ENCODE results near the gene ATAD3A.
A peak's percentile ranks its signal among the peaks of the same experiment; 100 is the strongest.
"Not testable (repeated sequence)": the region's sequence is repeated elsewhere in the genome, so short reads cannot be mapped to it uniquely, and the experiment has no call there.

The ATAD3A gene

GRCh38 chr1:1511533-1512285, at the start of gene ATAD3A:
Gene ATAD3A (plus strand): TSS chr1:1512162. CDS start chr1:1512269, 107 bp downstream.
- H3K4me3 Mint-ChIP-seq = peak within 1 kb of the TSS; percentile 90

GRCh38 chr1:1462318-1462966, 49.5 kb upstream of the ATAD3A start:
- H3K9me3 Mint-ChIP-seq = no peaks in the 10 kb centered on the region
- no peaks in the 10 kb centered on the region for H3K36me3 Mint-ChIP-seq (ENCODE audit: low read depth)
- no peaks in the 10 kb centered on the region for H3K4me1 Mint-ChIP-seq (ENCODE audit: low read depth)
- no peak overlapping the region for H3K4me3 Mint-ChIP-seq
- no peaks in the 10 kb centered on the region for H3K27me3 Mint-ChIP-seq (ENCODE audit: low read depth)
- no peak overlapping the region for H3K27ac Mint-ChIP-seq

More at GRCh38 chr1:1511533-1512285, at the start of gene ATAD3A:
- no peaks in the 10 kb centered on the region for H3K36me3 Mint-ChIP-seq (ENCODE audit: low read depth)
- peaks cover 15% of the 10 kb centered on the region for H3K4me1 Mint-ChIP-seq (ENCODE audit: low read depth)
- H3K27me3 Mint-ChIP-seq (ENCODE audit: low read depth) = no peaks in the 10 kb centered on the region
- peak within 1 kb of the TSS; percentile 93 for H3K27ac Mint-ChIP-seq
- H3K9me3 Mint-ChIP-seq = no peaks in the 10 kb centered on the region

- no peaks in the 10 kb centered on the region for H3K4me1 Mint-ChIP-seq (ENCODE audit: low read depth)
- H3K36me3 Mint-ChIP-seq (ENCODE audit: low read depth) = no peaks in the 10 kb centered on the region
- H3K27ac Mint-ChIP-seq = no peak overlapping the region
- no peaks in the 10 kb centered on the region for H3K9me3 Mint-ChIP-seq
- no peak overlapping the region for H3K4me3 Mint-ChIP-seq
- H3K27me3 Mint-ChIP-seq (ENCODE audit: low read depth) = no peaks in the 10 kb centered on the region
These were observed 48.6 kb upstream of the ATAD3A start for GRCh38 chr1:1463312-1463711.

DNA sequence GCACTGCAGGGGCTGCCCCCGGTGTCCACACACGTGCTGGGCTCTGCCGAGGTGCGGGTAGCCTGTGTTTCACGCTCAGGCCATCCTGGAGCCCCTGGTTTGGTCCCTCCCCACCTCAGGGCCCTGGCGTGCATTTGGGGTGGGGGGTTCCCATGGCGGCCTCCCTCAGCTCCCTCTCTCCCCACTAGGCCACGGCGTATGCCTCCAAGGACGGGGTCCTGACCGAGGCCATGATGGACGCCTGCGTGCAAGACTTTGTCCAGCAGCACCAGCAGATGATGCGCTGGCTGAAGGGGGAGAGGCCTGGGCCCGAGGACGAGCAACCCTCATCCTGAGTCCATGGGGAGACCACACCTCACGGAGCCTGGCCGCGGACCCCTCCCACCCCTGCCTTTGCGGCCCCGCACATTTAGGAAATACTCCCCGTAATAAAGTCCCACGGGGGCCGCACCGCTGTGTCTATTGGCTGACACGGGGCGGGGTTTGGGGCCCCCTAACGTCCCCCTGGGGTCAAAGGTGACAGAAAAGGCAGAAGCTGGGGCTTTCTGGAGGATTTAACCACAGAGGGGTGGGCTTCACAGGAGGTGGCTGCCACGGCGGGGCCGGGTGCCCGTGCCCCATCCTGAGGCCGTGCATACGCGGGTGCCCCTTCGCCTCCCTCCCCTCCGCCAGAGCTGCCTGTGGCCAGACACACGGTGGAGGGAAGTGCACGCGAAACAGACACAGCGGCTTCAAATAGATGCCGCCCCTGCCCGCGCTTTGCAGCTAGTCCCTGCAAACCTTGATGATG, 43.6 kb upstream of the ATAD3A start:
- not testable (repeated sequence) for H3K4me3 Mint-ChIP-seq; H3K27me3 Mint-ChIP-seq (ENCODE audit: low read depth); H3K9me3 Mint-ChIP-seq

DNA sequence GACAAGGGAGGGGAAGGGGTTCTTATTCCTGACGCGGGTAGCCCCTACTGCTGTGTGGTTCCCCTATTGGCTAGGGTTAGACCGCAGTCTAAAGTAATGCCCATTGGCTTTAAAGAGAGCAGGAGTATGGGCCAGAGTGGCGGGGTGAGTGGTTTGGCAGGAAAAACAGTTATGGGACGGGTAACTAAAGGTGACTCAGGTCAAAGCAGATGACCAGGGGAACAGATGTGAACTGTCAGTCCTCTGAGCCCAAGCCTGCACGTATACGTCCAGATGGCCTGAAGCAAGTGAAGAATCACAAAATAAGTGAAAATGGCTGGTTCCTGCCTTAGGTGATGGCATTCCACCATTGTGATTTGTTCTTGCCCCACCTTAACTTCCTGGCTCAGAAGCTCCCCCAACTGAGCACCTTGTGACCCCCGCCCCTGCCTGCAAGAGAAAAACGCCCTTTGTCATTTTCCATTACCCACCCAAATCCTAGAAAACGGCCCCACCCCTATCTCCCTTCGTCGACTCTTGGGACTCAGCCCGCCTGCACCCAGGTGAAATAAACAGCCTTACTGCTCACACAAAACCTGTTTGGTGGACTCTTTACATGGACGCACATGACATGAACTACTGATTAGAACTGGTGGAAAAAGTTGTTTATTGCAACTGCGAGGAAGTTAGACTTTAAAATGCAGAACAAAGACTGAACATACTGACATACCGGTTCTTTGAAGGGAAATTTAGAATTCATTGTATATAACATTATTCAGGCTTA, 41.2 kb upstream of the ATAD3A start:
- Mint-ChIP-seq H3K4me1 (ENCODE audit: low read depth) (peaks cover 16% of the 10 kb centered on the region), H3K27me3 (ENCODE audit: low read depth) (no peaks in the 10 kb centered on the region), H3K27ac (peak overlapping the region; percentile 89), H3K9me3 (no peaks in the 10 kb centered on the region), H3K36me3 (ENCODE audit: low read depth) (no peaks in the 10 kb centered on the region), H3K4me3 (peak overlapping the region; percentile 90)

More for the DNA sequence above, 43.6 kb upstream of the ATAD3A start:
- H3K36me3 Mint-ChIP-seq (ENCODE audit: low read depth); H3K27ac Mint-ChIP-seq: not testable (repeated sequence)
- peaks cover 16% of the 10 kb centered on the region for H3K4me1 Mint-ChIP-seq (ENCODE audit: low read depth)

DNA sequence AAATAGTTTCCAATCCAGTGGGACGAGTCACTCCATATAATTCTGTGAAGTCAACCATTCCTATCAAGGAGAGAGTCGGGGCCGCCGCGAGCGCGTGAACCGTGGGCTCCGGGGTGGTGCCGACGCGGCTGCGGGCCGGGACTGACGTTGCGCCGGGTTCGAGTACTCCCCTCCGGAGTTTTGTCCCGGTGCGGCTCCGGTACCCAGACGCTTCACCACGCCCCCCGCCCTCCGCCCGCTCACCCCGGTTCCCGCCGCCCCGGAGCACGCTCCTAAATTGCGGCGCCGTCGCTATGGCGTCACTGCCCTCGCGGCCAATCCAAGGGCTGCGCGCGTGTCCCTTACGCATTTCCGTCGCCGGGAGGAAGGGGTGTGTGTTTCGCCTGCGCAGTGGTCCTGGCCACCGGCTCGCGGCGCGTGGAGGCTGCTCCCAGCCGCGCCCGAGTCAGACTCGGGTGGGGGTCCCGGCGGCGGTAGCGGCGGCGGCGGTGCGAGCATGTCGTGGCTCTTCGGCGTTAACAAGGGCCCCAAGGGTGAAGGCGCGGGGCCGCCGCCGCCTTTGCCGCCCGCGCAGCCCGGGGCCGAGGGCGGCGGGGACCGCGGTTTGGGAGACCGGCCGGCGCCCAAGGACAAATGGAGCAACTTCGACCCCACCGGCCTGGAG, 40.4 kb upstream of the ATAD3A start, which contains the start of gene ATAD3B:
TSS of gene ATAD3B (plus strand) at position 377 of the 664 bp plus-strand sequence. CDS start at position 497, 120 bp downstream.
- Mint-ChIP-seq H3K36me3 (ENCODE audit: low read depth) (no peaks in the 10 kb centered on the region), H3K27ac (peak within 1 kb of the TSS; percentile 89), H3K4me1 (ENCODE audit: low read depth) (peaks cover 16% of the 10 kb centered on the region), H3K9me3 (no peaks in the 10 kb centered on the region), H3K4me3 (peak within 1 kb of the TSS; percentile 90), H3K27me3 (ENCODE audit: low read depth) (no peaks in the 10 kb centered on the region)

GRCh38 chr1:1472053-1472876, 39.7 kb upstream of the ATAD3A start:
- not testable (repeated sequence) for H3K27me3 Mint-ChIP-seq (ENCODE audit: low read depth); H3K36me3 Mint-ChIP-seq (ENCODE audit: low read depth); H3K9me3 Mint-ChIP-seq
- Mint-ChIP-seq H3K4me1 (ENCODE audit: low read depth) (peaks cover 16% of the 10 kb centered on the region), H3K4me3 (peak overlapping the region; percentile 76), H3K27ac (peak overlapping the region; percentile 52)

- H3K4me3 Mint-ChIP-seq; H3K27ac Mint-ChIP-seq; H3K27me3 Mint-ChIP-seq (ENCODE audit: low read depth); H3K9me3 Mint-ChIP-seq: not testable (repeated sequence)
- Mint-ChIP-seq H3K36me3 (ENCODE audit: low read depth) (peaks cover 10% of the 10 kb centered on the region), H3K4me1 (ENCODE audit: low read depth) (peaks cover 10% of the 10 kb centered on the region)
These were observed 36.0 kb upstream of the ATAD3A start for GRCh38 chr1:1476011-1476410.

DNA sequence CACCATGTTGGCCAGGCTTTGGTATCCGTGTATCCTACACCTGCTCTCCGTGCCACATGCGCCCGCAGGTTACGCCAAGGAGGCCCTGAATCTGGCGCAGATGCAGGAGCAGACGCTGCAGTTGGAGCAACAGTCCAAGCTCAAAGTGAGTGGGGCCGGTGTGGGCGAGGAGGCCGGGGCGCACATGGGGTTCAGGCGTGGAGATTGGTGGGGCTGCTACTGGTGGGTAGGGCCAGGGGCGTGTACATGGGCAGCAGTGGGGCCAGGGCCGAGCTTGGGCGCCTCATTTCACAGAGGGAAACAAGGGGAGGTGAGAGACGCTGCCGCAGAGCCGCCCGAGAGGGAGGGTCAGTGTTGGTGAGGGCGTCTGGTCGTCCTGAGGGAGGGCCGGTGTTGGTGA, 34.8 kb upstream of the ATAD3A start:
- Mint-ChIP-seq H3K27me3 (ENCODE audit: low read depth) (no peaks in the 10 kb centered on the region), H3K4me3 (no peak overlapping the region), H3K27ac (no peak overlapping the region), H3K4me1 (ENCODE audit: low read depth) (peaks cover 8% of the 10 kb centered on the region), H3K36me3 (ENCODE audit: low read depth) (peaks cover 12% of the 10 kb centered on the region), H3K9me3 (no peaks in the 10 kb centered on the region)

- no peaks in the 10 kb centered on the region for H3K27me3 Mint-ChIP-seq (ENCODE audit: low read depth)
- H3K27ac Mint-ChIP-seq = no peak overlapping the region
- H3K4me1 Mint-ChIP-seq (ENCODE audit: low read depth) = peaks cover 4% of the 10 kb centered on the region
- H3K9me3 Mint-ChIP-seq = no peaks in the 10 kb centered on the region
- no peak overlapping the region for H3K4me3 Mint-ChIP-seq
- H3K36me3 Mint-ChIP-seq (ENCODE audit: low read depth) = peaks cover 13% of the 10 kb centered on the region
These were observed 32.1 kb upstream of the ATAD3A start for GRCh38 chr1:1479547-1480487.

DNA sequence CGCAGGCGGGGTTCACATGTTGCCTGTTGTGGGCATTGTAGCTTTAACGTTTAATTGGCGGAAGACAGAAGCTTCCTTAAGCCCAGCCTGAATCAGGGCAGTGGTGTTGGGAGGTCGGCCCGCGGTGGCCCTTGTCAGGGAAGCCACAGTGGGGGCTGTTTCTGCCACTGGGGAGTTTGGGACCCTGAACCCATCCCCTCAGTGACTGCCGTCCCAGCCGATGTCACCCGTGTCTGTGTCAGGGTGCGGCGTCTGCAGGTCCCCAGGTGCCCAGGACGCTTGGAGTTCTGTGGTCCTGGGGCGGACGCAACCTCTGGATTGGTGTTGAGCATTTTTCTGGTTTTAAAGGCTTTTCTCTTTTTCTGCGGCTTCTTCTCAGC, 31.5 kb upstream of the ATAD3A start:
- not testable (repeated sequence) for H3K4me3 Mint-ChIP-seq; H3K4me1 Mint-ChIP-seq (ENCODE audit: low read depth); H3K9me3 Mint-ChIP-seq; H3K27me3 Mint-ChIP-seq (ENCODE audit: low read depth); H3K27ac Mint-ChIP-seq
- H3K36me3 Mint-ChIP-seq (ENCODE audit: low read depth) = peaks cover 13% of the 10 kb centered on the region

GRCh38 chr1:1481811-1482210, 30.2 kb upstream of the ATAD3A start:
- not testable (repeated sequence) for H3K9me3 Mint-ChIP-seq; H3K27me3 Mint-ChIP-seq (ENCODE audit: low read depth); H3K4me3 Mint-ChIP-seq; H3K4me1 Mint-ChIP-seq (ENCODE audit: low read depth); H3K27ac Mint-ChIP-seq
- H3K36me3 Mint-ChIP-seq (ENCODE audit: low read depth) = peaks cover 13% of the 10 kb centered on the region
